HG03575 (cell line): ENCODE data around the gene RASD2.

Experiments
- ATAC-seq: cut with Tn5 transposase; IDR thresholded peaks from one replicate; pipeline ENCODE4 v1.9.1; 2021; ENCODE audit not compliant: unreplicated experiment, insufficient number of reproducible peaks, low FRiP score; ENCODE audit errors: extremely low read depth

RASD2 gene

DNA sequence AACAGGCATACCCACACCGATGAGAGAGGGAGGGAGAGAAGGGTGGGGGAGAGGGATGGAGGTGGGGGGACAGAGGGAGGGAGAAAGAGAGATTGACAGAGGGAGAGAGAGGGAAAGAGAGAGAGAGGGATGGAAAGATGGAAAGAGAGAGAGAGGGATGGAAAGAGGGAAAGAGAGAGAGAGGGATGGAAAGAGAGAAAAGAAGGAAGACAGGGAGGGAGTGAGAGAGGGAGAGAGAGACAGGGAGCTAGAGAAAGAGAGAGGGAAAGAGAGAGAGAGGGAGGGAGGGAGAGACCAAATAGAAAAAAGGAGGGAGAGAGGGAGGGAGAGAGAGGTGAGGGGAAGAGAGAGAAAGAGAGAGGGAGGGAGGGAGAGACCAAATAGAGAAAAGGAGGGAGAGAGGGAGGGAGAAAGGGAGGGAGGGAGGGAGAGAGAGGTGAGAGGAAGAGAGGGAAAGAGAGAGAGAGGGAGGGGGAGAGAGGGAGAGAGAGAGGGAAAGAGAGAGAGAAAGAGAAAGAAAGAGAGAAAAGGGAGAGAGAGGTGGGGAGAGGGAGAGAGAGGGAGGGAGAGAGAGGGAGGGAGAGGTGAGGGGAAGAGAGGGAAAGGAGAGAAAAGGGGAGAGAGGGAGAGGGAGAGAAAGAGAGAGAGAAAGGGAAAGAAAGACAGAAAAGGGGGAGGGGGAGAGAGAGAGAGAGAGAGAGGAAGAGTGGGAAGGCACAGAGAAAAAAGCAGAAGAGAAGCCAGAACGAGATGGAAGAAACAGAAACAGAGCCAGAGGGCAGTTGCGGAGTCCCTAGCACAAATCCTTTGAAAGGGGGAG lies 52.6 kb downstream of the RASD2 start:
- ATAC-seq = no peak

DNA sequence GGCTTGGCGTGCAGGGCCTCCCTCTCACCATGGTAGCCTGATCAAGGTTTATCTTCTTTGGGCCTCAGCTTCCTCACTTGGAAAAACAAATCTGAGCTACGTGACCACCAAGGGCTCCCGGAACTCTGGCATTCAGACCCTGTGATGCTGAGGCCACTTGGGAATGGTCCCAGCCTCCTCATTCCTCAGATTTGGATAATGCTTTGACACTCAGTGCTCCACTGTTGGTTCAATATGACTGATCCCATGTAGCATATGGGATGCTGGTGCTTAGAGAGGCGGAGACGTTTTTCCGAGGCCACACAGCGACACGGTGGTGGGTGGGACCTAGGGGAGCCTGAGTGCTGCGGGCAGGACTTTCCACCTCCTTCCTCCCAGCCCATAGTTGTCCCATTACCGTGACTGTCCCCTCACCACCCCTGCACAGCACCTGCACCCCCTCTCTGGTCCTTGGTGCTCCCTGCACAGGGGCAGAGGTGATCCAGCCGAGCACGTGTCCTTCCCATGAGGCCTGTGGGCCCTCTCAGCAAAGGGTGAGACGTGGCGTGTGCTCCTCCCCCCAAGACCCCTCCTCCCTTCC lies 53.4 kb downstream of the RASD2 start:
- ATAC-seq = no peak

DNA sequence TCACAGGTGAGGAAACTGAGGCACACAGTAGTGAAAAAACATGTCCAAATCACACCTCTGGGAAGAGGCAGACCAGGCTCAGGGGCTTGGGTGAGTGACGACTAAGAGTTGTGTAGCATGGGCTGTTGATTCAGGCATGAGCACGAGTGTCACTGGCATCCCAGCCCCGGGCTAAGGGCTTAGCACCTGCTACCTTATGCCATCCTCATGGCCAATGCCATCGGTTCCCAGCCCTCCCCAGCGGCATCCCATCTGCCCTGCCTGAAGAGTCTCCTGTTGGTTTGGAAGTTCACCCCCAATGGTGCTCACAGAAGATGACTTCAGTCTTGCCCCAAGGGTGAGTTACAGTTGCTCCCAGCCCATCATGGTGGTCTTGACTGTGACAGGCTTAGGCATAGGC lies 54.1 kb downstream of the RASD2 start:
- ATAC-seq = no peak

DNA sequence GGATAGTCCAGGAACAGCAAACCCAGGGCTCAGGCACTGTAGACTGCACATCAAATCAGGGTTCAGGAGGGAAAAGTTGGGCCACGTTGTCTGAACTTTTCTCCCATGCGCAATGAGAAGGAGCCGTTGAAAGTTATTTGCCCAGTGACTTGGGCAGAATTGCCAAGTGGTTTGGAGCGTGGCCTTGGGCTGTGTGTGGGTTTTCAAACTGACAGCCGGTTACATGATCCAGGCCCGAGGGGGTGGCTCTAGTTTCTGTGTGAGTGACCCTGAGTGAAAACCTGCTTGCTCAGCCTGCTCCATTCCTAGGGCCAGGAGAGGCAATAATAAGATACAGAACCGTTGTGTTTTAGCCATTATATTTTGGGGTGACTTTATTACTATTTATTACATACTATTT lies 56.2 kb downstream of the RASD2 start:
- ATAC-seq = no peak

DNA sequence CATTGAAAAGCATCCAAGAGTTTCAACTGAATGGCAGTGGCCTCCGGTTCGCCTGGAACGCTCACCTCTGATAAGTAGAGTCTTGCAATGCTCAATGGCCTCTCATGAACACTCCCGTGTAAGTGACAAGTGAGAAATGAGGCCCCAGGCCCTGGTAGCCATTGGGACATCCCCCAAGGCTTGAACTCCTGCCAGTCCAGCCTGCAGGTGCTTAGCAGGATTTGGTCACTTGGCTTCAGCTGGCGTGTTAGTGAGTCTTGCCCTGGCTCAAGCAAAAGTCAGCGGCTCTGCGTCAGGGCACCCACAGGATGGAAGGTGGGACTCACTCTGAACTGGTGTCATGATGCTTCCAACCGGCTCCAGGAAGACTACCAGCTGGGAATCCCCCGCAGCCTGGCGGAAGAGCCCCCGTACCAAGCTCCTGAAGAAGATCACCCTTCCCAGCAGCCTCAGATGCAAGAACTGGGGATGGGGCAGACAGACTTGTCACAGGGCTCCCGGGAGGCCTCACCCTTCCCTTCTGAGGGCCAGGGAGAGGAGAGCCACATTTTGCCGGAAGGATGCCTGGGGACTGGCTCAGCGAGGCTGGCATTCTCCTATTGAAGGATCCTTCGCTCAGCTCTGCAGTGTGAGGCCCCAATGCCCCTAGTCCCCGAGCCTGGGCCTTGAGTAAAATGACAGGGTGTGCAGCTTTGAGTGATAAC lies 57.2 kb downstream of the RASD2 start:
- no peak for ATAC-seq

DNA sequence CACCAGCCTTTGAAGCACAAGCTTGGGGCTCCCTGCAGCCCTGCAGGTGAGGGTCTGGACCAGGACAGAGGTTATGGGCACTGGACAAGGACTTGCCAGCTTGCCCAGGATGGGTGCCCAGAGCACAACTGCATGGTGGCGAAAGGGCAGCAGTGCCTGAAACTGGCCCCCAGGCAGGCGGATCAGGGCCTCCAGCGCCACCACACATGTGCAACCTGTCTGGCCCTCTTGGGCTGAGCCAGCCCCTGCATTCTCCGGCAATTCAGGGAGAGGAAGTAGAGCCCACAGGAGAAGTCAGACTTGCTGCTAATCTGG lies 57.7 kb downstream of the RASD2 start:
- ATAC-seq = no peak

DNA sequence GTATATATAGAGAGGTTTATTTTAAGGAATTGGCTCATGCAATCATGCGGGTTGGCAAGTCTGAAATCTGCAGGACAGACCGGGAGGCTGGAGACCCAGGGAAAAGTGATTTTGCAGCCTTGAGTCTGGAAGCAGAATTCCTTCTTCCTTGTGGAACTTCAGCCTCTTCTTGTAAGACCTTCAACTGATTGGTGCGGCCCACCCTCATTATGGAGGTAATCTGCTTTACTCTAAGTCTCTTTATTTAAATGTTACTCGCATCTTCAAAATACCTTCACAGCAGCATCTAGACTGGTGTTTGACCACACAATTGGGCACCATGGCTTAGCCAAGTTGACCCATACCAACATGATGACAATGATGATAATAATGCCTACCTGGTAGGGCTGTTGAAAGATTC lies 58.7 kb downstream of the RASD2 start:
- no peak for ATAC-seq

DNA sequence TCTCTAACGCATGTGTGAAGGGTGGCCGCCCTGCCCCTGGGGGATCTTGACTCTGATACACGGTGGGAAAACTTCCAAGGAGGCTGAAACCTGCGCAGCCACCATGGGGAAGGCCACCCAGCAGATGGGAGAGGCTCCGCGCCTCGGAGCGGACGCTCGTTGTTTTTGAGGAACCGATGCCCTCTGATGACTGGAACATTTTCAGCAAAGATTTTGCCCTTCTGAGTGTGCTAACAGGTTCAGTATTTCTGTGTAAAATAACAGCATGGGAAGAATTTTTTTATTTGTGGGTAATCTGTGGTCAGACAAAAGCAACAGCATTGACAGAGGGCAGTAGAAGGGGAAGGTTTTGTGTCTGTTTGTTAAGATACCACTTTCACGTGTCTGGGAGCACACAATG lies 59.8 kb downstream of the RASD2 start:
- ATAC-seq = no peak

DNA sequence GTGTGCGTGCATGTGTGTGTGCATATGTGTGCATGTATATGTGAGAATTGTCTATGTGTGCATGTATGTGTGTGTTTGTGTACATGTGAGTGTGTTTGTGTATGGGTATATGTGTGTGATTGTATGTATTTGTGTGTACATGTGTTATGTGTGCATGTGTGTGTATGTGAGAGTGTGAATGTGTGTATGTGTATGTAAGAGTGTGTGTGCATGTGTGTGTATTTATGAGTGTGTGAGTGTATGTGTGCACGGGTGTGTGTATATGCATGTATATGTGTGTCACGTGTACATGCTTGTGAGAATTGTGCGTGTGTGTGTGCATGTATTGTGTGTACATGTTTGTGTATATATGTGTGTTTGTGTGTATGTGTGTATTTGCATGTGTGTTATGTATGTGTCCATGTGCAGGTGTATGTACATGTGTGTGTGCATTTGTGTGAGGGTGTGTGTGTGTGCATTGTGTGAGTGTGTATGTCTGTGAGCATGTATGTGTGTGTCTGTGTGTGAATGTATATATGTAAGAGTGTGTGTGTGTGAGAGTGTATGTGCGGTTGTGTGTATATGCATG lies 60.5 kb downstream of the RASD2 start:
- no peak for ATAC-seq

DNA sequence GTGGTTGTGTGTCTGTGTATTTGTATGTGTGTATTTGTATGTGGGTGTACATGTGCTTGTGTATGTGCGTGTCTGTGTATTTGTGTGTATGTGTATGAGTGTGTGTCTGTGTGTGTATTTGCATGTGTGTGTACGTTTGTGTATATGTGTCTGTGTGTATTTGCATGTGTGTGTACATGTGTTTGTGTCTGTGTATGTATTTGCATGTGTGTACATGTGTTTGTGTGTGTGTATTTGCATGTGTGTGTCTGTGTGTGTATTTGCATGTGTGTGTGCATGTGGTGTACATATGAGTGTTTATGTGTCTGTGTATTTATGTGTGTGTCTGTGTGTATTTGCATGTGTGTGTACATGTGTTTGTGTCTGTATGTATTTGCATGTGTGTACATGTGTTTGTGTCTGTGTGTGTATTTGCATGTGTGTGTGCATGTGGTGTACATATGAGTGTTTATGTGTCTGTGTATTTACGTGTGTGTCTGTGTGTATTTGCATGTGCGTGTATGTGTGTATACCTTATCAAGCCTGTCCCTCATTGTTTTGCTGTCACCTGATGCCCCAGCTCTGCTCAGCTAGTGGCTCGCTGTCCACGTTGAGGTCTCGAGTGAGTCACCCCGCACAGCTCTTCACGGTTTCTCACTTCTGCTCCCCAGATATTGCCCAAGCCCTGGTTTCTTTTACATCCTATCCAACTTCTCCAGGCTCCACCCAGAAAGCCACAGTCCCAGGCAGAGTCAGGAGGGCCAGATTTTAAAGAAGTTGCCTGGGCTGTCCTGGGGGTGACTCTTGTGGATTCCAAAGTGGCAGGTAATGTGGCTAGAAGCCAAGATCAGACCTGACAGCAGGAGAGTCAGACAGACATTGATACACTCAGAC lies 61.3 kb downstream of the RASD2 start:
- ATAC-seq = no peak
